Measurements from ENCODE around the gene LAMC1.

Gene LAMC1

DNA sequence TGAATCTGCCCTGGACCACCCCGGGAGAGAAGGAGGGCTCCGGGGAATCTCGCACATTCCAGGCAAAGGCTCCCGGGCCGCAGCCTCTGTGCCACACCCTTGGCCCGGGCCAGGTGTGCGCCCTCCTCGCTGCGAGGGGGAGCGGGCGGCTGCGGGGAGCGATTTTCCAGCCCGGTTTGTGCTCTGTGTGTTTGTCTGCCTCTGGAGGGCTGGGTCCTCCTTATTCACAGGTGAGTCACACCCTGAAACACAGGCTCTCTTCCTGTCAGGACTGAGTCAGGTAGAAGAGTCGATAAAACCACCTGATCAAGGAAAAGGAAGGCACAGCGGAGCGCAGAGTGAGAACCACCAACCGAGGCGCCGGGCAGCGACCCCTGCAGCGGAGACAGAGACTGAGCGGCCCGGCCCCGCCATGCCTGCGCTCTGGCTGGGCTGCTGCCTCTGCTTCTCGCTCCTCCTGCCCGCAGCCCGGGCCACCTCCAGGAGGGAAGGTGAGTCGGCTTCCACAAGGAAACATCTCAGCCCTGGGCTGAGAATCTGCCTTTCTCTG is 162.8 kb downstream of the LAMC1 start, which contains the start of gene LAMC2 (continued):
- TF ChIP-seq, protein P1, sequence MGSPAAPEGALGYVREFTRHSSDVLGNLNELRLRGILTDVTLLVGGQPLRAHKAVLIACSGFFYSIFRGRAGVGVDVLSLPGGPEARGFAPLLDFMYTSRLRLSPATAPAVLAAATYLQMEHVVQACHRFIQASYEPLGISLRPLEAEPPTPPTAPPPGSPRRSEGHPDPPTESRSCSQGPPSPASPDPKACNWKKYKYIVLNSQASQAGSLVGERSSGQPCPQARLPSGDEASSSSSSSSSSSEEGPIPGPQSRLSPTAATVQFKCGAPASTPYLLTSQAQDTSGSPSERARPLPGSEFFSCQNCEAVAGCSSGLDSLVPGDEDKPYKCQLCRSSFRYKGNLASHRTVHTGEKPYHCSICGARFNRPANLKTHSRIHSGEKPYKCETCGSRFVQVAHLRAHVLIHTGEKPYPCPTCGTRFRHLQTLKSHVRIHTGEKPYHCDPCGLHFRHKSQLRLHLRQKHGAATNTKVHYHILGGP (tag by site-specific recombination; IDR thresholded peaks at IDR 0.05): no peak; the same call in 1 of the 2 replicates
- TF ChIP-seq, protein P2, sequence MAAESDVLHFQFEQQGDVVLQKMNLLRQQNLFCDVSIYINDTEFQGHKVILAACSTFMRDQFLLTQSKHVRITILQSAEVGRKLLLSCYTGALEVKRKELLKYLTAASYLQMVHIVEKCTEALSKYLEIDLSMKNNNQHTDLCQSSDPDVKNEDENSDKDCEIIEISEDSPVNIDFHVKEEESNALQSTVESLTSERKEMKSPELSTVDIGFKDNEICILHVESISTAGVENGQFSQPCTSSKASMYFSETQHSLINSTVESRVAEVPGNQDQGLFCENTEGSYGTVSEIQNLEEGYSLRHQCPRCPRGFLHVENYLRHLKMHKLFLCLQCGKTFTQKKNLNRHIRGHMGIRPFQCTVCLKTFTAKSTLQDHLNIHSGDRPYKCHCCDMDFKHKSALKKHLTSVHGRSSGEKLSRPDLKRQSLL (tag by site-specific recombination; IDR thresholded peaks at IDR 0.05): no peak
- no peak for TF ChIP-seq ZFHX2 (tag by site-specific recombination; conservative IDR thresholded peaks at IDR 0.05)
- no peak for TF ChIP-seq KLF16 (tag by site-specific recombination; IDR thresholded peaks at IDR 0.05)
- peak; percentile 50; the same call in 1 of the 2 replicates for TF ChIP-seq ZEB2 (tag by site-specific recombination; IDR thresholded peaks at IDR 0.05)
- TF ChIP-seq ZSCAN16 (tag by site-specific recombination; IDR thresholded peaks at IDR 0.05): no peak
- no peak for TF ChIP-seq ZNF791 (tag by site-specific recombination; IDR thresholded peaks at IDR 0.05)
- no peak for TF ChIP-seq ZNF221 (tag by site-specific recombination; IDR thresholded peaks at IDR 0.05; ENCODE audit: borderline replicate concordance)
- TF ChIP-seq ZNF600 (tag by site-specific recombination; IDR thresholded peaks at IDR 0.05): peak; percentile 62; the same call in 1 of the 2 replicates
- TF ChIP-seq ZNF707 (tag by site-specific recombination; IDR thresholded peaks at IDR 0.05): no peak
- TF ChIP-seq, protein P3, sequence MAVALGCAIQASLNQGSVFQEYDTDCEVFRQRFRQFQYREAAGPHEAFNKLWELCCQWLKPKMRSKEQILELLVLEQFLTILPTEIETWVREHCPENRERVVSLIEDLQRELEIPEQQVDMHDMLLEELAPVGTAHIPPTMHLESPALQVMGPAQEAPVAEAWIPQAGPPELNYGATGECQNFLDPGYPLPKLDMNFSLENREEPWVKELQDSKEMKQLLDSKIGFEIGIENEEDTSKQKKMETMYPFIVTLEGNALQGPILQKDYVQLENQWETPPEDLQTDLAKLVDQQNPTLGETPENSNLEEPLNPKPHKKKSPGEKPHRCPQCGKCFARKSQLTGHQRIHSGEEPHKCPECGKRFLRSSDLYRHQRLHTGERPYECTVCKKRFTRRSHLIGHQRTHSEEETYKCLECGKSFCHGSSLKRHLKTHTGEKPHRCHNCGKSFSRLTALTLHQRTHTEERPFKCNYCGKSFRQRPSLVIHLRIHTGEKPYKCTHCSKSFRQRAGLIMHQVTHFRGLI (tag by site-specific recombination; IDR thresholded peaks at IDR 0.05): peak; percentile 95
- TF ChIP-seq, protein P4, sequence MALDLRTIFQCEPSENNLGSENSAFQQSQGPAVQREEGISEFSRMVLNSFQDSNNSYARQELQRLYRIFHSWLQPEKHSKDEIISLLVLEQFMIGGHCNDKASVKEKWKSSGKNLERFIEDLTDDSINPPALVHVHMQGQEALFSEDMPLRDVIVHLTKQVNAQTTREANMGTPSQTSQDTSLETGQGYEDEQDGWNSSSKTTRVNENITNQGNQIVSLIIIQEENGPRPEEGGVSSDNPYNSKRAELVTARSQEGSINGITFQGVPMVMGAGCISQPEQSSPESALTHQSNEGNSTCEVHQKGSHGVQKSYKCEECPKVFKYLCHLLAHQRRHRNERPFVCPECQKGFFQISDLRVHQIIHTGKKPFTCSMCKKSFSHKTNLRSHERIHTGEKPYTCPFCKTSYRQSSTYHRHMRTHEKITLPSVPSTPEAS (tag by site-specific recombination; IDR thresholded peaks at IDR 0.05): no peak
- TF ChIP-seq, protein P5, sequence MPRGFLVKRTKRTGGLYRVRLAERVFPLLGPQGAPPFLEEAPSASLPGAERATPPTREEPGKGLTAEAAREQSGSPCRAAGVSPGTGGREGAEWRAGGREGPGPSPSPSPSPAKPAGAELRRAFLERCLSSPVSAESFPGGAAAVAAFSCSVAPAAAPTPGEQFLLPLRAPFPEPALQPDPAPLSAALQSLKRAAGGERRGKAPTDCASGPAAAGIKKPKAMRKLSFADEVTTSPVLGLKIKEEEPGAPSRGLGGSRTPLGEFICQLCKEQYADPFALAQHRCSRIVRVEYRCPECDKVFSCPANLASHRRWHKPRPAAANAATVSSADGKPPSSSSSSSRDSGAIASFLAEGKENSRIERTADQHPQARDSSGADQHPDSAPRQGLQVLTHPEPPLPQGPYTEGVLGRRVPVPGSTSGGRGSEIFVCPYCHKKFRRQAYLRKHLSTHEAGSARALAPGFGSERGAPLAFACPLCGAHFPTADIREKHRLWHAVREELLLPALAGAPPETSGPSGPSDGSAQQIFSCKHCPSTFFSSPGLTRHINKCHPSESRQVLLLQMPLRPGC (tag by site-specific recombination; IDR thresholded peaks at IDR 0.05): no peak
- no peak for TF ChIP-seq ZNF335 (tag by site-specific recombination; conservative IDR thresholded peaks at IDR 0.05)
- no peak for TF ChIP-seq SCRT2 (tag by site-specific recombination; IDR thresholded peaks at IDR 0.05)
- TF ChIP-seq ZNF214 (tag by site-specific recombination; IDR thresholded peaks at IDR 0.05; ENCODE audit: borderline replicate concordance): no peak
- no peak for TF ChIP-seq HOXA7 (CRISPR knock-in tag; IDR thresholded peaks at IDR 0.05; ENCODE audit: borderline replicate concordance)
- peak; percentile 99 for TF ChIP-seq ZBTB17 (tag by site-specific recombination; IDR thresholded peaks at IDR 0.05)
- TF ChIP-seq, protein P6, sequence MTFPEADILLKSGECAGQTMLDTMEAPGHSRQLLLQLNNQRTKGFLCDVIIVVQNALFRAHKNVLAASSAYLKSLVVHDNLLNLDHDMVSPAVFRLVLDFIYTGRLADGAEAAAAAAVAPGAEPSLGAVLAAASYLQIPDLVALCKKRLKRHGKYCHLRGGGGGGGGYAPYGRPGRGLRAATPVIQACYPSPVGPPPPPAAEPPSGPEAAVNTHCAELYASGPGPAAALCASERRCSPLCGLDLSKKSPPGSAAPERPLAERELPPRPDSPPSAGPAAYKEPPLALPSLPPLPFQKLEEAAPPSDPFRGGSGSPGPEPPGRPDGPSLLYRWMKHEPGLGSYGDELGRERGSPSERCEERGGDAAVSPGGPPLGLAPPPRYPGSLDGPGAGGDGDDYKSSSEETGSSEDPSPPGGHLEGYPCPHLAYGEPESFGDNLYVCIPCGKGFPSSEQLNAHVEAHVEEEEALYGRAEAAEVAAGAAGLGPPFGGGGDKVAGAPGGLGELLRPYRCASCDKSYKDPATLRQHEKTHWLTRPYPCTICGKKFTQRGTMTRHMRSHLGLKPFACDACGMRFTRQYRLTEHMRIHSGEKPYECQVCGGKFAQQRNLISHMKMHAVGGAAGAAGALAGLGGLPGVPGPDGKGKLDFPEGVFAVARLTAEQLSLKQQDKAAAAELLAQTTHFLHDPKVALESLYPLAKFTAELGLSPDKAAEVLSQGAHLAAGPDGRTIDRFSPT (tag by site-specific recombination; IDR thresholded peaks at IDR 0.05): 0 out of 2 replicates have a peak, but pooled peaks have one; percentile 19
- TF ChIP-seq, protein P7, sequence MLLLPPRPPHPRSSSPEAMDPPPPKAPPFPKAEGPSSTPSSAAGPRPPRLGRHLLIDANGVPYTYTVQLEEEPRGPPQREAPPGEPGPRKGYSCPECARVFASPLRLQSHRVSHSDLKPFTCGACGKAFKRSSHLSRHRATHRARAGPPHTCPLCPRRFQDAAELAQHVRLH (tag by site-specific recombination; IDR thresholded peaks at IDR 0.05): no peak
- TF ChIP-seq KLF1 (tag by site-specific recombination; IDR thresholded peaks at IDR 0.05): peak; percentile 51; the same call in 1 of the 2 replicates
- no peak for TF ChIP-seq ZNF549 (tag by site-specific recombination; IDR thresholded peaks at IDR 0.05)
- 0 out of 2 replicates have a peak, but pooled peaks have one; percentile 16 for TF ChIP-seq KLF8 (tag by site-specific recombination; IDR thresholded peaks at IDR 0.05)
- TF ChIP-seq ZBTB8A (tag by site-specific recombination; IDR thresholded peaks at IDR 0.05): no peak
- no peak for TF ChIP-seq ZNF658 (tag by site-specific recombination; IDR thresholded peaks at IDR 0.05)
- TF ChIP-seq, protein P8, sequence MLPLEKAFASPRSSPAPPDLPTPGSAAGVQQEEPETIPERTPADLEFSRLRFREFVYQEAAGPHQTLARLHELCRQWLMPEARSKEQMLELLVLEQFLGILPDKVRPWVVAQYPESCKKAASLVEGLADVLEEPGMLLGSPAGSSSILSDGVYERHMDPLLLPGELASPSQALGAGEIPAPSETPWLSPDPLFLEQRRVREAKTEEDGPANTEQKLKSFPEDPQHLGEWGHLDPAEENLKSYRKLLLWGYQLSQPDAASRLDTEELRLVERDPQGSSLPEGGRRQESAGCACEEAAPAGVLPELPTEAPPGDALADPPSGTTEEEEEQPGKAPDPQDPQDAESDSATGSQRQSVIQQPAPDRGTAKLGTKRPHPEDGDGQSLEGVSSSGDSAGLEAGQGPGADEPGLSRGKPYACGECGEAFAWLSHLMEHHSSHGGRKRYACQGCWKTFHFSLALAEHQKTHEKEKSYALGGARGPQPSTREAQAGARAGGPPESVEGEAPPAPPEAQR (tag by site-specific recombination; IDR thresholded peaks at IDR 0.05): no peak
- TF ChIP-seq, protein P9, sequence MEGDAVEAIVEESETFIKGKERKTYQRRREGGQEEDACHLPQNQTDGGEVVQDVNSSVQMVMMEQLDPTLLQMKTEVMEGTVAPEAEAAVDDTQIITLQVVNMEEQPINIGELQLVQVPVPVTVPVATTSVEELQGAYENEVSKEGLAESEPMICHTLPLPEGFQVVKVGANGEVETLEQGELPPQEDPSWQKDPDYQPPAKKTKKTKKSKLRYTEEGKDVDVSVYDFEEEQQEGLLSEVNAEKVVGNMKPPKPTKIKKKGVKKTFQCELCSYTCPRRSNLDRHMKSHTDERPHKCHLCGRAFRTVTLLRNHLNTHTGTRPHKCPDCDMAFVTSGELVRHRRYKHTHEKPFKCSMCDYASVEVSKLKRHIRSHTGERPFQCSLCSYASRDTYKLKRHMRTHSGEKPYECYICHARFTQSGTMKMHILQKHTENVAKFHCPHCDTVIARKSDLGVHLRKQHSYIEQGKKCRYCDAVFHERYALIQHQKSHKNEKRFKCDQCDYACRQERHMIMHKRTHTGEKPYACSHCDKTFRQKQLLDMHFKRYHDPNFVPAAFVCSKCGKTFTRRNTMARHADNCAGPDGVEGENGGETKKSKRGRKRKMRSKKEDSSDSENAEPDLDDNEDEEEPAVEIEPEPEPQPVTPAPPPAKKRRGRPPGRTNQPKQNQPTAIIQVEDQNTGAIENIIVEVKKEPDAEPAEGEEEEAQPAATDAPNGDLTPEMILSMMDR (tag by site-specific recombination; IDR thresholded peaks at IDR 0.05): peak; percentile 62; the same call in 1 of the 2 replicates
- TF ChIP-seq ZNF660 (tag by site-specific recombination; IDR thresholded peaks at IDR 0.05): no peak

Measured in HEK293 (cell line).